GM19025 (cell line): Measurements from ENCODE around the gene ACER1.
"Not testable (repeated sequence)": the region's sequence is repeated elsewhere in the genome, so short reads cannot be mapped to it uniquely, and the experiment has no call there.

Source experiments
- ATAC-seq: cut with Tn5 transposase; IDR thresholded peaks from one replicate; pipeline ENCODE4 v1.9.1; 2021; ENCODE audit warnings: mild to moderate bottlenecking, low read depth, moderate library complexity; ENCODE audit not compliant: unreplicated experiment

Gene ACER1

GRCh38 chr19:6333439-6333838 lies at the start of gene ACER1:
TSS of gene ACER1 (minus strand) at chr19:6333612. CDS start at chr19:6333551, 61 bp downstream.
- no peak for ATAC-seq

DNA sequence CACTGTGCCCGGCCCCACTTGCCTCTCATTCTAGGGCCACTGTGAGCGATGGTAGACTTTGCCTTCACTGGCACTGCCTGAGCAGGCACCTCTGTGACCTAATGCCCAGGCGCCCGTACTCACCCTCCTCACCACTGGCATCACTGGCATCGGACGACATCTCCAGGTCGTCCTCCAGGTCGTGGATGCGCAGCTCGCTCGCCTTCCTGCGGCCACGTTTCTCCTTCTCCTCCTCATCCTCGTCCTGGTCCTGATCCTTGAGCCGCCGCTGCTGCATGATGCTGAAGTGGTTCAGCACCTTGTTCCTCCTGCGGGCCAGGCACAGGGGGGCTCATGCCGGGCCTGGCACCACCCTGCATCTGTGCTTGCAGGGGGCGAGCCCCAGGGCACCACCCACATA lies 49.8 kb upstream of the ACER1 start:
- ATAC-seq = no peak

GRCh38 chr19:6381030-6381750 lies 47.8 kb upstream of the ACER1 start:
- no peak for ATAC-seq

DNA sequence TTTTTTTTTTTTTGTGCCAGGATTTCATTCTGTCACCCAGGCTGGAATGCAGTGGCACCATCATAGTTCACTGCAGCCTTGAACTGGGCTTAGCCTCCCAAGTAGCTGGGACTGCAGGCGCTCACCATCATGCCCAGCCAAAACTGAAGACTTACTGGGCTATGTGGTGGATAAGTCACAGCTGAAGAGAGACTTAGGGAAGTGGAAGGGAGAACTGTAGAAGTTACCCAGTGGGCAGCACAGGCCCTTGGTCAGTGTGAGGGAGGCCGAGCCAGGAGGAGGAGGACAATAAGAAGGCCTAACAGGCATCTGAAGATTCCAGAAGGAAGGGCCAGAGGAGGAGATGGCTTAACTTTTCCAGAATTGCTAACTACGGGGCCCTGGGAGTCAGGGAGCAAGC lies 46.3 kb upstream of the ACER1 start:
- no peak for ATAC-seq

- ATAC-seq = no peak
Measured at GRCh38 chr19:6378486-6378885, 45.1 kb upstream of the ACER1 start.

DNA sequence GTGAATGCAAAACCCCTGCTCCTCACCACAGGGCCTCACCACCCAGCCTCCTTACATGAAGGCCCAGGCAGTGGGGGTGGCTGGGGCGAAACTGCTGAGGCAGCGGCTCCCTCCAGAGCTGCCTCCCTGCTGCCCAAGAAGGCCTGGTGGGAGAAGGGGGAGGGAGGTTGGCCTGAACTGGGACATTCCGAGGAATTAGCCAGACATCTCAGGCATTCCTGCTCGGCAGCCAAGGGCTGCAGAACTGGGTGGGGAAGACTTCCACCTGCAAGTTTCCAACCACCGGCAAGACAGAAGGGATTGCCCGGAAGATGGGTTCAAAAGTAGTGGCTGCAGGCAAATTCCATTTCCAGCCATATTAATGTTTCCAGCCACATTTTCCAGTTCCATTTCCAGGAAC lies 44.6 kb upstream of the ACER1 start:
- ATAC-seq = no peak

DNA sequence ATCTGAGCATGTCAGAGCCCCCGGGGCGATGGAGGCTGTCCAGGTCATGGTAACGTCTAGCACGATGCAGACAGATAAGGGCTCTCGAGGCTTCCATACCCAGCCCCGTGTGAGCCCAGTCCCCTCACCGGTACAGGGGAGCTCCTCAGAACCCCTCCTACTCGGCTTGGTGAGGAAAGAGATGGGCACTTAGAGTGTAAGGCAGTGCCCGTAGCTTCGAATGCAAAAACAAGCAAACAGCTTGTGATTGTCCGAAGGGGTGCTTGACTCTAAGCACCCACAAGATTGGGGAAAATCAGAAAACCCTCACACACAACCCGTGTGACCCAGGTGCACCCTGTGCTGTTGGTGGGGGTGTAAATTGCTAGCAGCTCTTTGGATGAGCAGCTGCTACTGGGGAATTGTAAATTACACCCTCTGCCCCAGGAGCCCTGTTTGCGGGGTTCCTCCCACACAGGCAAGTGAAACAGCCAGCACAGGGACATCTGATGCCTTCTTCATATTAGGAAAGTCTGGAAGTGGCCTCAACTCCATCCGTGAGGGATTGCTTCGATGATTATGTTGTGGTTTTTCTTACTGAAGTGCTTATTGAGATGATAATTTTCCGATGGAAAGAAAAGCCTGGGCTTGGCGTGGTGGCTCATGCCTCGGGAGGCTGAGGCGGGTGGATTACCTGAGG lies 43.2 kb upstream of the ACER1 start:
- no peak for ATAC-seq

- no peak for ATAC-seq
Measured at GRCh38 chr19:6375411-6376010, 42.1 kb upstream of the ACER1 start, which contains the start of gene PSPN. TSS of gene PSPN (minus strand) at chr19:6375933. CDS start at chr19:6375849, 84 bp downstream.

DNA sequence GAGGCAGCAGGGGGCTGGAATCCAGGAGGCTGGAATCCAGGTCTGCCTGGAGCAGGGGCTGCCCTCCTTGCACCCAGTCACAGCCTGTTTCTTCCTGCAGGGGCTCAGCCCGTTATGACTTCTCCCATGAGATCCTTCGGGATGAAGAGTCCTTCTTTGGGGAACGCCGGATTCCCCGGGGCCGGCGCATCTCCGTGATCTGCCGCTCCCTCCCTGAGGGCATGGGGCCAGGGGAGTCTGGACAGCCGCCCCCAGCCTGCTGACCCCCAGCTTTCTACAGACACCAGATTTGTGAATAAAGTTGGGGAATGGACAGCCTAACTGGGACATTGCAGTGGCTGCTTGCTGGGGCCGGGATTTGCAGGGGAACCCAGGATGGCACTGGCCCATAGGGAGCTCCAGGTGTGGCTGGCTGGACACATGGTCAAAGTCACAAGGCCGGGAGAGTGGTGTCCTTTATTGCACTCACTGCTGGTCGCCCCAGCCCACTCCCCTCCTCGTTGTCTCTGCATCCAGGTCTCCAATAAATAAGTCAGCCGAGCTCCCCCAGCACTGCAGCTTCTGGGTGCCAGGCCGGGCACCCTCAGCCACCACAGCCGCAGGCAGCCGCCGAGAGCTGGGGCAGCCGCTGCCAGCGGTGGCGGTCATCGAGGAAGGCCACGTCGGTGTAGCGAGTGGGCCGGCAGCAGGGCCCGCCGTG lies 41.4 kb upstream of the ACER1 start:
- no peak for ATAC-seq

DNA sequence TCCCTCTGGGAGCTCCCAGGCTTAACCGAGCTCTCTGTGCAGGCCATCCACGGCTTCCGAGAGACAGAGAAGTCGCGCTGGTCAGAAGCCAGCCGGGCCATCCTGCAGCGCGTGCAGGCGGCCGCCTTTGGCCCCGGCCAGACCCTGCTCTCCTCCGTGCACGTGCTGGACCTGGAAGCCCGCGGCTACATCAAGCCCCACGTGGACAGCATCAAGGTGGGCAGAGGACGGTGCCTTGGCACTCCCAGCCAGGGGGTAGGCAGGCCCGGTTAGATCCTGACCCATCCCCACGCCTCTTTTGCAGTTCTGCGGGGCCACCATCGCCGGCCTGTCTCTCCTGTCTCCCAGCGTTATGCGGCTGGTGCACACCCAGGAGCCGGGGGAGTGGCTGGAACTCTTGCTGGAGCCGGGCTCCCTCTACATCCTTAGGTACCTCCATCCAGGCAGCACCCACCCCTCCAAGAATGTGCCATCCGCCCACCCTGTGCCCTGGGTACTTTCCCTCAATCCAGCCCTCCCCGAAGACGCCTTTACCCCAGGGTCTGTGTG lies 40.8 kb upstream of the ACER1 start:
- no peak for ATAC-seq

GRCh38 chr19:6373813-6374108 lies 40.3 kb upstream of the ACER1 start:
- ATAC-seq = no peak

GRCh38 chr19:6373096-6373812 lies 39.8 kb upstream of the ACER1 start:
- ATAC-seq = peak; percentile 45

DNA sequence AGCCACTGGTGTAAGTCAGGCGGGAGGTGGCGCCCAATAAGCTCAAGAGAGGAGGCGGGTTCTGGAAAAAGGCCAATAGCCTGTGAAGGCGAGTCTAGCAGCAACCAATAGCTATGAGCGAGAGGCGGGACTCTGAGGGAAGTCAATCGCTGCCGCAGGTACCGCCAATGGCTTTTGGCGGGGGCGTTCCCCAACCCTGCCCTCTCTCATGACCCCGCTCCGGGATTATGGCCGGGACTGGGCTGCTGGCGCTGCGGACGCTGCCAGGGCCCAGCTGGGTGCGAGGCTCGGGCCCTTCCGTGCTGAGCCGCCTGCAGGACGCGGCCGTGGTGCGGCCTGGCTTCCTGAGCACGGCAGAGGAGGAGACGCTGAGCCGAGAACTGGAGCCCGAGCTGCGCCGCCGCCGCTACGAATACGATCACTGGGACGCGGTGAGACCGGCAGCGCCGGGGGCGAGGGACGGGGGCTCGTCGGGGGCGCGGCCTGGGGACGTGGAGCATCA lies 39.2 kb upstream of the ACER1 start, which contains the start of gene ALKBH7:
Gene ALKBH7, plus strand, starts transcription at position 201 of the 502 bp plus-strand sequence. Its CDS starts 27 bp downstream, at position 228.
- ATAC-seq = peak; percentile 70

DNA sequence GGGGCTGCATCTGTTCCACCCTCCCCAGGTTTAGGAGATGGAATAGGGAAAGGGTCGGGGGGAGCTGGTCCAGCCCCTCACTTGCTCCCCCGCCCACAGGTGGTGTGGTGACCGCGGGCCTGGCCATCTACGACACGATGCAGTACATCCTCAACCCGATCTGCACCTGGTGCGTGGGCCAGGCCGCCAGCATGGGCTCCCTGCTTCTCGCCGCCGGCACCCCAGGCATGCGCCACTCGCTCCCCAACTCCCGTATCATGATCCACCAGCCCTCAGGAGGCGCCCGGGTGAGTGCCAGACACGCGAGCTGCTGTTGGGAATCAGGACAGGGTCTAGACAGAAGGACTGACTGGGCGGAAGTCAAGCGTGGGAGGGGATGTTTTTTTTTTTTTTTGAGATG lies 30.9 kb upstream of the ACER1 start:
- ATAC-seq = no peak

GRCh38 chr19:6362351-6362801 lies 29.0 kb upstream of the ACER1 start:
- ATAC-seq = no peak

GRCh38 chr19:6362027-6362350 lies 28.6 kb upstream of the ACER1 start:
- no peak for ATAC-seq

GRCh38 chr19:6360857-6361216 lies 27.4 kb upstream of the ACER1 start:
- ATAC-seq = not testable (repeated sequence)

DNA sequence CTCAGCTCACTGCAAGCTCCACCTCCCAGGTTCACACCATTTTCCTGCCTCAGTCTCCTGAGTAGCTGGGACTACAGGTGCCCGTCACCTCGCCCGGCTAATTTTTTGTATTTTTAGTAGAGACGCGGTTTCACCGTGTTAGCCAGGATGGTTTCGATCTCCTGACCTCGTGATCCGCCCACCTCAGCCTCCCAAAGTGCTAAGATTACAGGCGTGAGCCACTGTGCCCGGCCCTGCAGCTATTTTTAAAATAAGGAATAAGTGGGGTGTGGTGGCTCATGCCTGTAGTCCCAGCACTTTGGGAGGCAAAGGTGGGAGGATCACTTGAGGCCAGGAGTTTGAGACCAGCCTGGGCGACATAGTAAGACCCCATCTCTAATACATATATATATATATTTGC lies 27.0 kb upstream of the ACER1 start:
- not testable (repeated sequence) for ATAC-seq

DNA sequence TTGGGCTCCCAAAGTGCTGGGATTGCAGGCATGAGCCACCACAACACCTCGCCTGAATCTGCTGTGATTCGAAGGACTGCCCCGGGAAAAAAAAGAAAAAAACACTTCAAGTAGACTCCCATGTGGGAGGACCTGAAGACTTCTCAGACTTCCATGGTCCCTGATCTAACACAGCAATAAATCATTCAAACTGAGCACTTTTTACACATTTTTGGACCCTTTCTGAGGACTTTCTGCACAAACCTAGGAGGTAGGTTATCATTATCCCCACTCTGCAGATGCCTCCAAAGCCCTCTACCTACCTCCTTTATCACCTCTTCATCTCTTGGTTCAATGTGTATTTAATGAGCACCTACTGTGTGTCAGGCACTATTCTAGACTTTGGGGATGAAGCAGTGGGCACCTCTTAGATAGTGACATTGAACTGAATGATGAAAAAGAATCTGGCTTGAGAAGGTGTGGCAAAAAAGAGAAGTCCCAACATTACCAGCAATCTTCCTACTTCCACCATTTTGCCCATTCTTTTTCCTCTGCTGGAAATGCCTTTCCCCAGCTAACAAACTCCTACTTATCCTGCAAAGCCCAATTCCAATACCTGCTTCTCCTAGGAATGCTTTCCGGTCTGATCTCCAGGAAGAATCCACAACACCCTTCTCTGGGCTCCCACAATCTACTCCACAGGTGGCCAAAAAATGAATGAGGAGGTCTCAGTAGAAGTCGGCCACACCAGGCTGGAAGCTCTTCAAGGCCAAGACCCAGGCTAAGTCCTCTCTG lies 26.3 kb upstream of the ACER1 start:
- ATAC-seq = no peak
